Islet precursor cell (in vitro differentiated cells): ENCODE measurements around the gene PTPRG.

Experiments
- DNase-seq: peaks from one replicate; pipeline ENCODE4 v3.0.0-alpha.2; 2018

The PTPRG gene

GRCh38 chr3:62225051-62225450, 663.7 kb downstream of the PTPRG start:
- DNase-seq = no peak

- DNase-seq = no peak
These were observed 665.4 kb downstream of the PTPRG start for GRCh38 chr3:62226601-62227339.

GRCh38 chr3:62228467-62228866, 667.1 kb downstream of the PTPRG start:
- DNase-seq = no peak

GRCh38 chr3:62229211-62229610, 667.8 kb downstream of the PTPRG start:
- no peak for DNase-seq

- no peak for DNase-seq
These were observed 668.5 kb downstream of the PTPRG start for GRCh38 chr3:62229908-62230307.

- DNase-seq = no peak
These were observed 671.7 kb downstream of the PTPRG start for GRCh38 chr3:62233065-62233464.

GRCh38 chr3:62236016-62236415, 674.6 kb downstream of the PTPRG start:
- DNase-seq = no peak

GRCh38 chr3:62237286-62237948, 676.0 kb downstream of the PTPRG start:
- no peak for DNase-seq

- DNase-seq = no peak
These were observed 676.6 kb downstream of the PTPRG start for GRCh38 chr3:62238003-62238402.

- no peak for DNase-seq
These were observed 677.1 kb downstream of the PTPRG start for GRCh38 chr3:62238431-62238830.

- DNase-seq = no peak
These were observed 679.9 kb downstream of the PTPRG start for GRCh38 chr3:62241279-62241678.

- DNase-seq = no peak
These were observed 681.6 kb downstream of the PTPRG start for GRCh38 chr3:62242831-62243509.

GRCh38 chr3:62246094-62246493, 684.7 kb downstream of the PTPRG start:
- DNase-seq = no peak

- no peak for DNase-seq
These were observed 685.6 kb downstream of the PTPRG start for GRCh38 chr3:62246985-62247384.

GRCh38 chr3:62248734-62249483, 687.5 kb downstream of the PTPRG start:
- DNase-seq = no peak

GRCh38 chr3:62249484-62249776, 688.1 kb downstream of the PTPRG start:
- DNase-seq = no peak

GRCh38 chr3:62249855-62250543, 688.6 kb downstream of the PTPRG start:
- DNase-seq = no peak

- no peak for DNase-seq
These were observed 691.2 kb downstream of the PTPRG start for GRCh38 chr3:62252438-62253157.

- DNase-seq = no peak
These were observed 692.6 kb downstream of the PTPRG start for GRCh38 chr3:62253971-62254370.

GRCh38 chr3:62255758-62256157, 694.4 kb downstream of the PTPRG start:
- no peak for DNase-seq

GRCh38 chr3:62259924-62260323, 698.6 kb downstream of the PTPRG start:
- DNase-seq = no peak

- DNase-seq = no peak
These were observed 699.3 kb downstream of the PTPRG start for GRCh38 chr3:62260655-62261054.
